Liver (tissue), 9 donors: ENCODE measurements around the gene CCDC136. TPM values are rescaled to one million over a fixed set of nuclear protein-coding genes. Genes with fewer than 3 reads are reported as not detected.

Experiments used
- DNase-seq: peaks from one replicate; pipeline ENCODE4 v3.0.0-alpha.2; 2017; ENCODE audit warnings: low spot score
- H3K27ac ChIP-seq, 2 donors: one replicate each; pipeline ENCODE4 v1.7.0; 2013; ENCODE audit warnings: inconsistent platforms in 2 of 2, low read length in 2 of 2, control low read depth in 1 of 2, low read depth in 1 of 2, mild to moderate bottlenecking in 1 of 2
- H3K27me3 ChIP-seq, 4 donors: one replicate each; pipeline versions ENCODE4 v1.6.1 to v1.7.0; 2013; ENCODE audit warnings: low read length in 3 of 4, inconsistent platforms in 1 of 4, mild to moderate bottlenecking in 1 of 4, moderate library complexity in 1 of 4; ENCODE audit not compliant: control insufficient read depth in 4 of 4, insufficient read depth in 4 of 4
- H3K36me3 ChIP-seq, 4 donors: one replicate each; pipeline versions ENCODE4 v1.6.1 to v1.7.0; 2013; ENCODE audit warnings: low read length in 3 of 4, mild to moderate bottlenecking in 3 of 4, low read depth in 1 of 4, moderate library complexity in 1 of 4; ENCODE audit not compliant: control insufficient read depth in 4 of 4, insufficient read depth in 3 of 4
- H3K4me1 ChIP-seq, 4 donors: one replicate each; pipeline versions ENCODE4 v1.6.1 to v1.7.0; 2013; ENCODE audit warnings: low read length in 3 of 4, mild to moderate bottlenecking in 3 of 4, moderate library complexity in 1 of 4; ENCODE audit not compliant: control insufficient read depth in 4 of 4, insufficient read depth in 4 of 4
- H3K4me3 ChIP-seq, 3 donors: one replicate each; pipeline versions ENCODE4 v1.6.1 to v1.7.0; 2013; ENCODE audit warnings: low read length in 3 of 3, control low read depth in 1 of 3, low read depth in 1 of 3, mild to moderate bottlenecking in 1 of 3
- H3K9ac ChIP-seq, 2 donors: one replicate each; pipeline ENCODE4 v1.7.0; 2013; ENCODE audit warnings: low read length in 2 of 2, mild to moderate bottlenecking in 2 of 2, moderate library complexity in 2 of 2, control low read depth in 1 of 2, low read depth in 1 of 2
- H3K9me3 ChIP-seq, 4 donors: one replicate each; pipeline versions ENCODE4 v1.6.1 to v1.7.0; 2013; ENCODE audit warnings: low read length in 3 of 4; ENCODE audit not compliant: control insufficient read depth in 4 of 4
- EGR1 ChIP-seq, 2 donors: IDR thresholded peaks; 2 replicates each; pipeline ENCODE4 v1.6.1; 2016 to 2018; ENCODE audit warnings: antibody characterized with exemption in 2 of 2, low read depth in 2 of 2
- FOXA1 ChIP-seq: IDR thresholded peaks from 2 replicates; pipeline ENCODE4 v1.6.1; 2016; ENCODE audit warnings: antibody characterized with exemption
- FOXA2 ChIP-seq: IDR thresholded peaks from 2 replicates; pipeline ENCODE4 v1.6.1; 2016; ENCODE audit warnings: antibody characterized with exemption
- GABPA ChIP-seq, 2 donors: IDR thresholded peaks in 1 of 2; conservative IDR thresholded peaks in 1 of 2; 2 replicates each; pipeline ENCODE4 v1.6.1; 2016; ENCODE audit warnings: antibody characterized with exemption in 2 of 2, mild to moderate bottlenecking in 1 of 2, moderate library complexity in 1 of 2
- HNF4A ChIP-seq, 2 donors: conservative IDR thresholded peaks; 2 replicates each; pipeline ENCODE4 v1.6.1; 2016; ENCODE audit warnings: antibody characterized with exemption in 2 of 2, mild to moderate bottlenecking in 2 of 2
- HNF4G ChIP-seq: IDR thresholded peaks from 2 replicates; pipeline ENCODE4 v1.6.1; 2016; ENCODE audit warnings: antibody characterized with exemption
- JUND ChIP-seq, 2 donors: IDR thresholded peaks; 2 replicates each; pipeline ENCODE4 v1.6.1; 2016; ENCODE audit warnings: antibody characterized with exemption in 2 of 2
- NR2F2 ChIP-seq: IDR thresholded peaks from 2 replicates; pipeline ENCODE4 v1.6.1; 2016; ENCODE audit warnings: antibody characterized with exemption
- RAD21 ChIP-seq, 2 donors: IDR thresholded peaks; 2 replicates each; pipeline ENCODE4 v1.6.1; 2016; ENCODE audit warnings: antibody characterized with exemption in 2 of 2, mild to moderate bottlenecking in 2 of 2
- RXRA ChIP-seq, 2 donors: IDR thresholded peaks; 2 replicates each; pipeline ENCODE4 v1.6.1; 2017 to 2018; ENCODE audit warnings: antibody characterized with exemption in 2 of 2, mild to moderate bottlenecking in 1 of 2
- SP1 ChIP-seq: IDR thresholded peaks from 2 replicates; pipeline ENCODE4 v1.6.1; 2018; ENCODE audit warnings: antibody characterized with exemption, mild to moderate bottlenecking
- TAF1 ChIP-seq: conservative IDR thresholded peaks from 2 replicates; pipeline ENCODE4 v1.6.1; 2016; ENCODE audit warnings: antibody characterized with exemption, mild to moderate bottlenecking
- YY1 ChIP-seq: IDR thresholded peaks from 2 replicates; pipeline ENCODE4 v1.6.1; 2016; ENCODE audit warnings: antibody characterized with exemption, mild to moderate bottlenecking
- whole genome bisulfite sequencing: extraction: QIAGEN DNeasy Blood & Tissue Kit; methylation state at CpG from one replicate; pipeline ENCODE4 v1.1.7; 2013; 5-methylcytosine and 5-hydroxymethylcytosine counted together
- polyA plus RNA-seq, 2 donors: library from polyadenylated mRNA; stranded (reverse) in 1 of 2; unstranded in 1 of 2; fragments of 200-250 nt in 1 of 2; fragments of >200 nt in 1 of 2; fragmentation: Nextera tagmentation in 1 of 2; extraction: Ambion mirVana in 1 of 2; gene quantifications; one replicate each; pipeline versions ENCODE4 v1.2.1 to v1.2.3, GENCODE V29; 2013 to 2015
- total RNA-seq, 2 donors: library from RNA; depleted of rRNA; stranded (reverse); fragments of >200 nt; gene quantifications; one replicate each; pipeline ENCODE4 v1.2.3, GENCODE V29; 2014
- TF ChIP-seq, protein P1 (sequence below): IDR thresholded peaks from 2 replicates; pipeline ENCODE4 v1.6.1; 2016; ENCODE audit warnings: antibody characterized with exemption
- TF ChIP-seq, protein P2 (sequence below): IDR thresholded peaks from 2 replicates; pipeline ENCODE4 v1.6.1; 2016; ENCODE audit warnings: antibody characterized with exemption
- TF ChIP-seq, protein P3 (sequence below): fragments of 150-350 bp; IDR thresholded peaks from 2 replicates; pipeline ENCODE4 v1.5.1; 2017; ENCODE audit warnings: improper control_type of control experiment, low read depth, low read length; ENCODE audit not compliant: missing input control
- TF ChIP-seq, protein P4 (sequence below): IDR thresholded peaks from 2 replicates; pipeline ENCODE4 v1.6.1; 2016; ENCODE audit warnings: antibody characterized with exemption
- TF ChIP-seq, protein P5 (sequence below): IDR thresholded peaks from 2 replicates; pipeline ENCODE4 v1.6.1; 2016; ENCODE audit warnings: antibody characterized with exemption, mild to moderate bottlenecking
- donor health status: healthy.
- donor health status: healthy.
- donor health status: healthy.
- donor health status: healthy.
- donor health status: healthy.

CCDC136 gene
- total and polyA plus RNA-seq, 4 donors, result 0.09 to 0.59 (median 0.22) TPM

DNA sequence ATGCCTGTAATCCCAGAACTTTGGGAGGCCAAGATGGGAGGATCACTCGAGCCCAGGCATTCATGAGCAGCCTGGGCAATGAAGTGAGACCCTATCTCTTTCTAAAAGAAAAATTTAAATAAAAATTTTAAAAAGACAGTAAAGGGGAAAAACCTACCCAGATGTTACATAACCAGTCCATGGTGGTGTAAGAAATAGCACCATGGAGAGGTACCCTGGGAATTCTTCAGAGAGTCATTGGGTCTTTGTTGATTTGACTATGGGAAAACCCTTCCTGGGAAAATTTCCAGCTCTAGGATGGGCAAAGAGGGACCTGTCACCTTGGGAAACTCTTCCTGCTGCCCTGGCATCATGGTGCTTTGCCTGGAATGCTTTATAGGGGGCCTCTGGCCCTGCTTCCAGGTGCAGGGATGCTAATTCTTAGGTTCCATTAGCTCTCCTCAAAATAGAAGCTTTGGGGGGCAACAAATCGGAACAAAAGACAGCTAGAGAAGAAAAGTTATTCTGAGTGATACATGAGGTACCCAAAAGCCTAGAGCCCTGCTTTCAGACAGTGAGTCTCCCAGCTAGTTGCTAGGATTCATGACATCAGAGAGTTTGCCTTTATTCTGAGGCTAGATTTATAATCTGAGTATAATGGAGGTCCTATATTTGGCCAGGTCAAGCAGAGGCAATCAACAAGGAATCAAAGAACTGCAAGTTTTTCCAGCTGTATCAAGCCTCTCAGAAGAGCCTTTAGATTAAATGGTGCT, 10.1 kb downstream of the CCDC136 start:
- WGBS, result 86% methylated on average over 2 of the region's 2 CpGs
- no peak for DNase-seq
- Histone ChIP-seq H3K4me3 (no peak overlapping the region), H3K27ac (no peak overlapping the region), H3K4me1 (no peaks in the 10 kb centered on the region), H3K36me3 (no peaks in the 10 kb centered on the region), H3K27me3 (no peaks in the 10 kb centered on the region), H3K9me3 (no peaks in the 10 kb centered on the region), H3K9ac (no peak overlapping the region)
- TF ChIP-seq, protein P1, sequence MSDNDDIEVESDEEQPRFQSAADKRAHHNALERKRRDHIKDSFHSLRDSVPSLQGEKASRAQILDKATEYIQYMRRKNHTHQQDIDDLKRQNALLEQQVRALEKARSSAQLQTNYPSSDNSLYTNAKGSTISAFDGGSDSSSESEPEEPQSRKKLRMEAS, result no peak
- TF ChIP-seq, protein P2, sequence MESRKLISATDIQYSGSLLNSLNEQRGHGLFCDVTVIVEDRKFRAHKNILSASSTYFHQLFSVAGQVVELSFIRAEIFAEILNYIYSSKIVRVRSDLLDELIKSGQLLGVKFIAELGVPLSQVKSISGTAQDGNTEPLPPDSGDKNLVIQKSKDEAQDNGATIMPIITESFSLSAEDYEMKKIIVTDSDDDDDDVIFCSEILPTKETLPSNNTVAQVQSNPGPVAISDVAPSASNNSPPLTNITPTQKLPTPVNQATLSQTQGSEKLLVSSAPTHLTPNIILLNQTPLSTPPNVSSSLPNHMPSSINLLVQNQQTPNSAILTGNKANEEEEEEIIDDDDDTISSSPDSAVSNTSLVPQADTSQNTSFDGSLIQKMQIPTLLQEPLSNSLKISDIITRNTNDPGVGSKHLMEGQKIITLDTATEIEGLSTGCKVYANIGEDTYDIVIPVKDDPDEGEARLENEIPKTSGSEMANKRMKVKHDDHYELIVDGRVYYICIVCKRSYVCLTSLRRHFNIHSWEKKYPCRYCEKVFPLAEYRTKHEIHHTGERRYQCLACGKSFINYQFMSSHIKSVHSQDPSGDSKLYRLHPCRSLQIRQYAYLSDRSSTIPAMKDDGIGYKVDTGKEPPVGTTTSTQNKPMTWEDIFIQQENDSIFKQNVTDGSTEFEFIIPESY, result no peak
- TF ChIP-seq TAF1, result no peak
- no peak for TF ChIP-seq EGR1 (IDR thresholded peaks at IDR 0.05; ENCODE audit: low read depth in 2 of 2)
- TF ChIP-seq RXRA (IDR thresholded peaks at IDR 0.05), result no peak
- TF ChIP-seq, protein P3, sequence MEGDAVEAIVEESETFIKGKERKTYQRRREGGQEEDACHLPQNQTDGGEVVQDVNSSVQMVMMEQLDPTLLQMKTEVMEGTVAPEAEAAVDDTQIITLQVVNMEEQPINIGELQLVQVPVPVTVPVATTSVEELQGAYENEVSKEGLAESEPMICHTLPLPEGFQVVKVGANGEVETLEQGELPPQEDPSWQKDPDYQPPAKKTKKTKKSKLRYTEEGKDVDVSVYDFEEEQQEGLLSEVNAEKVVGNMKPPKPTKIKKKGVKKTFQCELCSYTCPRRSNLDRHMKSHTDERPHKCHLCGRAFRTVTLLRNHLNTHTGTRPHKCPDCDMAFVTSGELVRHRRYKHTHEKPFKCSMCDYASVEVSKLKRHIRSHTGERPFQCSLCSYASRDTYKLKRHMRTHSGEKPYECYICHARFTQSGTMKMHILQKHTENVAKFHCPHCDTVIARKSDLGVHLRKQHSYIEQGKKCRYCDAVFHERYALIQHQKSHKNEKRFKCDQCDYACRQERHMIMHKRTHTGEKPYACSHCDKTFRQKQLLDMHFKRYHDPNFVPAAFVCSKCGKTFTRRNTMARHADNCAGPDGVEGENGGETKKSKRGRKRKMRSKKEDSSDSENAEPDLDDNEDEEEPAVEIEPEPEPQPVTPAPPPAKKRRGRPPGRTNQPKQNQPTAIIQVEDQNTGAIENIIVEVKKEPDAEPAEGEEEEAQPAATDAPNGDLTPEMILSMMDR, result no peak

DNA sequence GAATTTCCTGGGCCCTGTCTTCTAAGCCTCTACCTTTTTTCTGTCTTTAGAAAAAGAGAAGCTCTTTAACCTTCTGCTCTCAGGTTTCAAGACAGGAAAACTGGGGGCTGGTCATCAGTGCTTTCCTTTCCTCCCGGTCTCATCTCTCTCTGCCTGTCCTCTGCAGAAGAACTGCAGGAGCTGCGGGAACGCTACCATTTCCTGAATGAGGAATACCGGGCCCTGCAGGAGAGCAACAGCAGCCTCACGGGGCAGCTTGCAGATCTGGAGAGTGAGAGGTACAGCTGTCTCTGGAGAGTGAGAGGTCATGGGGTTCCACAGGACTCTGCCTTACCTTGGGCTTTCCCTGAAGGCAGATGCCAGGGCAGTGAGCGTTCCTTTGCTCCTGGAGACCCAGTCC, 12.7 kb downstream of the CCDC136 start:
- Histone ChIP-seq H3K4me1 (no peaks in the 10 kb centered on the region), H3K36me3 (no peaks in the 10 kb centered on the region), H3K4me3 (no peak overlapping the region), H3K27ac (no peak overlapping the region), H3K27me3 (no peaks in the 10 kb centered on the region), H3K9ac (no peak overlapping the region), H3K9me3 (no peaks in the 10 kb centered on the region)
- no peak for DNase-seq
- 84% methylated on average over 6 of the region's 6 CpGs for WGBS
- TF ChIP-seq HNF4A (conservative IDR thresholded peaks at IDR 0.05) (no peak), TAF1 (no peak), JUND (IDR thresholded peaks at IDR 0.05) (no peak), RAD21 (IDR thresholded peaks at IDR 0.05) (no peak), GABPA (IDR thresholded peaks at IDR 0.05 in 1 of 2, conservative IDR thresholded peaks at IDR 0.05 in 1 of 2) (no peak), HNF4G (no peak), YY1 (no peak), FOXA1 (no peak), EGR1 (IDR thresholded peaks at IDR 0.05; ENCODE audit: low read depth in 2 of 2) (no peak), FOXA2 (no peak), RXRA (IDR thresholded peaks at IDR 0.05) (no peak), NR2F2 (no peak), SP1 (no peak)
- TF ChIP-seq, protein P4, sequence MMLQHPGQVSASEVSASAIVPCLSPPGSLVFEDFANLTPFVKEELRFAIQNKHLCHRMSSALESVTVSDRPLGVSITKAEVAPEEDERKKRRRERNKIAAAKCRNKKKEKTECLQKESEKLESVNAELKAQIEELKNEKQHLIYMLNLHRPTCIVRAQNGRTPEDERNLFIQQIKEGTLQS, result no peak
- TF ChIP-seq, protein P5, sequence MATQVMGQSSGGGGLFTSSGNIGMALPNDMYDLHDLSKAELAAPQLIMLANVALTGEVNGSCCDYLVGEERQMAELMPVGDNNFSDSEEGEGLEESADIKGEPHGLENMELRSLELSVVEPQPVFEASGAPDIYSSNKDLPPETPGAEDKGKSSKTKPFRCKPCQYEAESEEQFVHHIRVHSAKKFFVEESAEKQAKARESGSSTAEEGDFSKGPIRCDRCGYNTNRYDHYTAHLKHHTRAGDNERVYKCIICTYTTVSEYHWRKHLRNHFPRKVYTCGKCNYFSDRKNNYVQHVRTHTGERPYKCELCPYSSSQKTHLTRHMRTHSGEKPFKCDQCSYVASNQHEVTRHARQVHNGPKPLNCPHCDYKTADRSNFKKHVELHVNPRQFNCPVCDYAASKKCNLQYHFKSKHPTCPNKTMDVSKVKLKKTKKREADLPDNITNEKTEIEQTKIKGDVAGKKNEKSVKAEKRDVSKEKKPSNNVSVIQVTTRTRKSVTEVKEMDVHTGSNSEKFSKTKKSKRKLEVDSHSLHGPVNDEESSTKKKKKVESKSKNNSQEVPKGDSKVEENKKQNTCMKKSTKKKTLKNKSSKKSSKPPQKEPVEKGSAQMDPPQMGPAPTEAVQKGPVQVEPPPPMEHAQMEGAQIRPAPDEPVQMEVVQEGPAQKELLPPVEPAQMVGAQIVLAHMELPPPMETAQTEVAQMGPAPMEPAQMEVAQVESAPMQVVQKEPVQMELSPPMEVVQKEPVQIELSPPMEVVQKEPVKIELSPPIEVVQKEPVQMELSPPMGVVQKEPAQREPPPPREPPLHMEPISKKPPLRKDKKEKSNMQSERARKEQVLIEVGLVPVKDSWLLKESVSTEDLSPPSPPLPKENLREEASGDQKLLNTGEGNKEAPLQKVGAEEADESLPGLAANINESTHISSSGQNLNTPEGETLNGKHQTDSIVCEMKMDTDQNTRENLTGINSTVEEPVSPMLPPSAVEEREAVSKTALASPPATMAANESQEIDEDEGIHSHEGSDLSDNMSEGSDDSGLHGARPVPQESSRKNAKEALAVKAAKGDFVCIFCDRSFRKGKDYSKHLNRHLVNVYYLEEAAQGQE, result no peak
- TF ChIP-seq, protein P2, result no peak
- TF ChIP-seq, protein P1, result no peak
- TF ChIP-seq, protein P3, result no peak
